ENCODE data around the gene RC3H2.

DNA sequence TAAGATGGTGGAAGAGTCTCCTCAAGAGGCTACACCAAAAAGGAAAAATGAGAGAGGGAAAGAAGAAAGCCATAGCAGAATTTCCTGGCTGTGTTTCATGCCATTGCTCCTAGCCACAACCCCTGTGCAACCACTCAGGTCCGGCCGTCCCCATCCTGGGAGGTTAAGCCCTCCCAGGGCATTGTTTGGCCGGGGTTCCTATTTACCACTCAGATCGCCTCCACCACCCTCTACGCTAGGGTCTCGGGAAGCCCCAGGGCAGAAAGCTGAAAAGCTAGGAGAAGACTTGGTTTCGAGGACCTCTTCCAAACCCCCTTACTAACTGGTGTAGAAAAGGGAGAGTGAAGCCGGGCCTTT is 715 bp downstream of the RC3H2 start:
- no peak for TF ChIP-seq RAD21 (conservative IDR thresholded peaks at IDR 0.05 in 1 of 2, IDR thresholded peaks at IDR 0.05 in 1 of 2)
- TF ChIP-seq MAFK (IDR thresholded peaks at IDR 0.05; ENCODE audit: partially characterized antibody): no peak
- no peak for TF ChIP-seq POLR2A (IDR thresholded peaks at IDR 0.05; ENCODE audit: low read length)
- TF ChIP-seq, protein P1, sequence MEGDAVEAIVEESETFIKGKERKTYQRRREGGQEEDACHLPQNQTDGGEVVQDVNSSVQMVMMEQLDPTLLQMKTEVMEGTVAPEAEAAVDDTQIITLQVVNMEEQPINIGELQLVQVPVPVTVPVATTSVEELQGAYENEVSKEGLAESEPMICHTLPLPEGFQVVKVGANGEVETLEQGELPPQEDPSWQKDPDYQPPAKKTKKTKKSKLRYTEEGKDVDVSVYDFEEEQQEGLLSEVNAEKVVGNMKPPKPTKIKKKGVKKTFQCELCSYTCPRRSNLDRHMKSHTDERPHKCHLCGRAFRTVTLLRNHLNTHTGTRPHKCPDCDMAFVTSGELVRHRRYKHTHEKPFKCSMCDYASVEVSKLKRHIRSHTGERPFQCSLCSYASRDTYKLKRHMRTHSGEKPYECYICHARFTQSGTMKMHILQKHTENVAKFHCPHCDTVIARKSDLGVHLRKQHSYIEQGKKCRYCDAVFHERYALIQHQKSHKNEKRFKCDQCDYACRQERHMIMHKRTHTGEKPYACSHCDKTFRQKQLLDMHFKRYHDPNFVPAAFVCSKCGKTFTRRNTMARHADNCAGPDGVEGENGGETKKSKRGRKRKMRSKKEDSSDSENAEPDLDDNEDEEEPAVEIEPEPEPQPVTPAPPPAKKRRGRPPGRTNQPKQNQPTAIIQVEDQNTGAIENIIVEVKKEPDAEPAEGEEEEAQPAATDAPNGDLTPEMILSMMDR (IDR thresholded peaks at IDR 0.05): no peak
- no peak for TF ChIP-seq ATOH8 (CRISPR knock-in tag; IDR thresholded peaks at IDR 0.05; ENCODE audit: low read depth)
- TF ChIP-seq USF2 (IDR thresholded peaks at IDR 0.05): no peak
